ENCODE data around the gene IGLON5.

Gene IGLON5

GRCh38 chr19:51329411-51329810 is 18.0 kb downstream of the IGLON5 start:
- no peak for DNase-seq (ENCODE audit: extremely low read depth, low read depth)
- no peak overlapping the region for H3K4me3 ChIP-seq (replicated peaks; ENCODE audit: low read depth, low read length)
- no peak for TF ChIP-seq CTCF (IDR thresholded peaks at IDR 0.05; ENCODE audit: low read depth, low read length, missing control alignments)

GRCh38 chr19:51330366-51330765 is 18.9 kb downstream of the IGLON5 start:
- no peak for TF ChIP-seq CTCF (IDR thresholded peaks at IDR 0.05; ENCODE audit: low read depth, low read length, missing control alignments)
- no peak overlapping the region for H3K4me3 ChIP-seq (replicated peaks; ENCODE audit: low read depth, low read length)
- no peak for DNase-seq (ENCODE audit: extremely low read depth, low read depth)

GRCh38 chr19:51331193-51331592 is 19.7 kb downstream of the IGLON5 start:
- DNase-seq (ENCODE audit: extremely low read depth, low read depth): no peak
- no peak for TF ChIP-seq CTCF (IDR thresholded peaks at IDR 0.05; ENCODE audit: low read depth, low read length, missing control alignments)
- no peak overlapping the region for H3K4me3 ChIP-seq (replicated peaks; ENCODE audit: low read depth, low read length)

- TF ChIP-seq CTCF (IDR thresholded peaks at IDR 0.05; ENCODE audit: low read depth, low read length, missing control alignments): no peak
- no peak for DNase-seq (ENCODE audit: extremely low read depth, low read depth)
- no peak overlapping the region for H3K4me3 ChIP-seq (replicated peaks; ENCODE audit: low read depth, low read length)
These were observed 20.3 kb downstream of the IGLON5 start for GRCh38 chr19:51331716-51332115.

DNA sequence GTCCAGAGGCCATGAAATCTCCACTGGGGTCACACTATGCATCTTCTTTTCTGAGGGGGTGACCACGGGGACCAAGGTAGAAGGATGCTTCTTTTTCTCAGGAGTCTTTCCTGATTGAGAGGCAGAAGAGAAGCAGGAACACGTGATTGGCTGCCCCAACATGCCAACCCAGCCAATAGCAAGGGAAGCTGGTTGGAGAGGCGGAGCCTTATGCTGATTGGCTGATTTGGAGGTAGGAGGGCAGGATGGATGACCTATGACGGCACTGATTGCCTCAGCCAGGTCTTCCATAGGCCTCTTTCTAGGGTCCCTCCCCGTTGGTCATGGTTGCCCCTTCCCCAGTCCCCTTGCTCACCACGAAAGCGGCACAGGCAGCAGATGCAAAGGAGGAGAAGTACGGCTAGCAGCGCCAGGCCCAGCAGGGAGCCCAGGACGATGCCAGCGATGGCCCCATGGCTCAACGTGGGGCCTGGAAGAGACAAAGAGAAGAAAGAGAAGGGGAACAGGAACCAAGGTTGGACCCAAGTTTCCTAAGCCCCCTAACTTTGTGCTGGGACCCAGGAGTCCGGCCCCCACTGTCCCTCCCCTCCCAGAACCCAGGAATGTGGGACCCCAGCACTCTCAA is 22.5 kb downstream of the IGLON5 start:
- no peak overlapping the region for H3K4me3 ChIP-seq (replicated peaks; ENCODE audit: low read depth, low read length)
- no peak for TF ChIP-seq CTCF (IDR thresholded peaks at IDR 0.05; ENCODE audit: low read depth, low read length, missing control alignments)
- no peak for DNase-seq (ENCODE audit: extremely low read depth, low read depth)

- TF ChIP-seq CTCF (IDR thresholded peaks at IDR 0.05; ENCODE audit: low read depth, low read length, missing control alignments): no peak
- DNase-seq (ENCODE audit: extremely low read depth, low read depth): no peak
- no peak overlapping the region for H3K4me3 ChIP-seq (replicated peaks; ENCODE audit: low read depth, low read length)
These were observed 25.9 kb downstream of the IGLON5 start for GRCh38 chr19:51337141-51337860.

Data from HFF-Myc (cell line).